Activated CD4-positive, alpha-beta T cell treated with anti-CD3 and anti-CD28 coated beads, Interleukin-2, amount 10 ng/mL, durations not matched to agents 7 days and 5 days (primary cell): ENCODE results near the gene RSBN1. TPM values are rescaled to one million over a fixed set of nuclear protein-coding genes. Genes with fewer than 3 reads are reported as not detected.
A peak's percentile ranks its signal among the peaks of the same experiment; 100 is the strongest.
"Not testable (repeated sequence)": the region's sequence is repeated elsewhere in the genome, so short reads cannot be mapped to it uniquely, and the experiment has no call there.

Experiments used
- CTCF ChIA-PET: fragments of 350-600 bp; sonication (Branson Sonifier 250); formaldehyde crosslinking; loops from one replicate; lab custom pipeline; 2021; ENCODE audit warnings: antibody characterized with exemption; lab: Charles Lee
- POLR2A ChIA-PET: fragments of 350-600 bp; sonication (Branson Sonifier 250); formaldehyde crosslinking; loops from one replicate; lab custom pipeline; 2021; ENCODE audit warnings: antibody characterized with exemption; lab: Charles Lee
- DNase-seq: peaks from one replicate; pipeline ENCODE4 v3.0.0-alpha.2; 2020
- H3K27ac Mint-ChIP-seq: one replicate; pipeline ENCODE4 v1.8.0; 2021; ENCODE audit warnings: mild to moderate bottlenecking, moderate library complexity, mixed read lengths
- H3K27me3 Mint-ChIP-seq: one replicate; pipeline ENCODE4 v1.8.0; 2021; ENCODE audit warnings: mixed read lengths
- H3K36me3 Mint-ChIP-seq: one replicate; pipeline ENCODE4 v1.8.0; 2021; ENCODE audit warnings: low read depth, mixed read lengths
- H3K4me1 Mint-ChIP-seq: one replicate; pipeline ENCODE4 v1.8.0; 2021; ENCODE audit warnings: mixed read lengths
- H3K4me3 Mint-ChIP-seq: one replicate; pipeline ENCODE4 v1.8.0; 2021; ENCODE audit warnings: mild to moderate bottlenecking, moderate library complexity, mixed read lengths
- H3K9me3 Mint-ChIP-seq: one replicate; pipeline ENCODE4 v1.8.0; 2021; ENCODE audit warnings: mixed read lengths
- total RNA-seq, 2 experiments: library from RNA; stranded (reverse); gene quantifications; one replicate each; pipeline ENCODE4 v1.2.3, GENCODE V29; 2021

RSBN1 gene
- total RNA-seq, 2 experiments from 2014 or later = 30.8 to 31.7 TPM

GRCh38 chr1:113751114-113751513 is 61.2 kb downstream of the RSBN1 start:
- POLR2A ChIA-PET = no interaction called here
- Mint-ChIP-seq H3K27me3 (no peaks in the 10 kb centered on the region), H3K9me3 (no peaks in the 10 kb centered on the region), H3K27ac (no peak overlapping the region), H3K4me1 (peaks cover 7% of the 10 kb centered on the region), H3K36me3 (peaks cover 30% of the 10 kb centered on the region), H3K4me3 (no peak overlapping the region)
- no peak for DNase-seq
- CTCF ChIA-PET = no interaction called here

- H3K4me3 Mint-ChIP-seq = no peak overlapping the region
- no peak for DNase-seq
- no peaks in the 10 kb centered on the region for H3K27me3 Mint-ChIP-seq
- H3K36me3 Mint-ChIP-seq = peaks cover 24% of the 10 kb centered on the region
- CTCF ChIA-PET = interaction anchor here (0.8 kb wide), 1 partner anchor 52 kb away, joined by 3 read pairs; no protein-coding TSS in a partner anchor
- POLR2A ChIA-PET = interaction anchor here (0.6 kb wide), 1 partner anchor 29 kb away, joined by 4 read pairs; no protein-coding TSS in a partner anchor
- H3K27ac Mint-ChIP-seq = no peak overlapping the region
- H3K9me3 Mint-ChIP-seq = no peaks in the 10 kb centered on the region
- peaks cover 5% of the 10 kb centered on the region for H3K4me1 Mint-ChIP-seq
Measured at GRCh38 chr1:113749402-113749801, 62.9 kb downstream of the RSBN1 start.

GRCh38 chr1:113747376-113747775 is 64.9 kb downstream of the RSBN1 start:
- ChIA-PET POLR2A (no interaction called here), CTCF (interaction anchor here (1.4 kb wide), 1 partner anchor 32 kb away, joined by 5 read pairs; no protein-coding TSS in a partner anchor)
- Mint-ChIP-seq H3K27ac (no peak overlapping the region), H3K4me3 (no peak overlapping the region), H3K27me3 (no peaks in the 10 kb centered on the region), H3K36me3 (peaks cover 11% of the 10 kb centered on the region), H3K9me3 (no peaks in the 10 kb centered on the region), H3K4me1 (peaks cover 19% of the 10 kb centered on the region)
- no peak for DNase-seq

- no peak overlapping the region for H3K27ac Mint-ChIP-seq
- DNase-seq = no peak
- peaks cover 15% of the 10 kb centered on the region for H3K36me3 Mint-ChIP-seq
- CTCF ChIA-PET = no interaction called here
- H3K9me3 Mint-ChIP-seq = no peaks in the 10 kb centered on the region
- H3K4me3 Mint-ChIP-seq = no peak overlapping the region
- peaks cover 26% of the 10 kb centered on the region for H3K4me1 Mint-ChIP-seq
- no peaks in the 10 kb centered on the region for H3K27me3 Mint-ChIP-seq
- POLR2A ChIA-PET = no interaction called here
Measured at GRCh38 chr1:113745425-113745824, 66.9 kb downstream of the RSBN1 start.

- H3K27me3 Mint-ChIP-seq = no peaks in the 10 kb centered on the region
- peaks cover 8% of the 10 kb centered on the region for H3K36me3 Mint-ChIP-seq
- ChIA-PET CTCF (no interaction called here), POLR2A (no interaction called here)
- H3K4me3 Mint-ChIP-seq = no peak overlapping the region
- peaks cover 26% of the 10 kb centered on the region for H3K4me1 Mint-ChIP-seq
- H3K27ac Mint-ChIP-seq = no peak overlapping the region
- DNase-seq = no peak
- H3K9me3 Mint-ChIP-seq = no peaks in the 10 kb centered on the region
Measured at GRCh38 chr1:113744114-113744513, 68.2 kb downstream of the RSBN1 start.

- no peak overlapping the region for H3K4me3 Mint-ChIP-seq
- ChIA-PET POLR2A (no interaction called here), CTCF (interaction anchor here (1.0 to 1.5 kb wide), 2 partner anchors 9 to 43 kb away, joined by 3 read pairs; no protein-coding TSS in a partner anchor)
- H3K9me3 Mint-ChIP-seq = no peaks in the 10 kb centered on the region
- peaks cover 26% of the 10 kb centered on the region for H3K4me1 Mint-ChIP-seq
- peak overlapping the region; percentile 87 for H3K27ac Mint-ChIP-seq
- peaks cover 17% of the 10 kb centered on the region for H3K36me3 Mint-ChIP-seq
- H3K27me3 Mint-ChIP-seq = no peaks in the 10 kb centered on the region
- peak; percentile 18 for DNase-seq
Measured at GRCh38 chr1:113742515-113742914, 69.8 kb downstream of the RSBN1 start.

GRCh38 chr1:113734357-113735055 is 77.8 kb downstream of the RSBN1 start:
- Mint-ChIP-seq H3K36me3 (peaks cover 26% of the 10 kb centered on the region), H3K27ac (peak overlapping the region; percentile 51), H3K27me3 (no peaks in the 10 kb centered on the region), H3K4me1 (peaks cover 17% of the 10 kb centered on the region), H3K9me3 (no peaks in the 10 kb centered on the region), H3K4me3 (no peak overlapping the region)
- CTCF ChIA-PET = no interaction called here
- DNase-seq = no peak
- POLR2A ChIA-PET = no interaction called here

- POLR2A ChIA-PET = no interaction called here
- H3K27ac Mint-ChIP-seq = no peak overlapping the region
- no peak overlapping the region for H3K4me3 Mint-ChIP-seq
- peaks cover 24% of the 10 kb centered on the region for H3K36me3 Mint-ChIP-seq
- CTCF ChIA-PET = interaction anchor here (0.6 to 1.2 kb wide), 2 partner anchors 9 to 398 kb away, joined by 3 read pairs; no protein-coding TSS in a partner anchor
- DNase-seq = no peak
- no peaks in the 10 kb centered on the region for H3K9me3 Mint-ChIP-seq
- H3K27me3 Mint-ChIP-seq = no peaks in the 10 kb centered on the region
- H3K4me1 Mint-ChIP-seq = peaks cover 17% of the 10 kb centered on the region
Measured at GRCh38 chr1:113732802-113733201, 79.5 kb downstream of the RSBN1 start.

GRCh38 chr1:113721010-113721409 is 91.3 kb downstream of the RSBN1 start:
- H3K36me3 Mint-ChIP-seq = peaks cover 66% of the 10 kb centered on the region
- peaks cover 31% of the 10 kb centered on the region for H3K9me3 Mint-ChIP-seq
- H3K4me3 Mint-ChIP-seq = no peak overlapping the region
- no peaks in the 10 kb centered on the region for H3K27me3 Mint-ChIP-seq
- DNase-seq = no peak
- H3K4me1 Mint-ChIP-seq = no peaks in the 10 kb centered on the region
- POLR2A ChIA-PET = interaction anchor here (0.6 kb wide), 1 partner anchor 29 kb away, joined by 4 read pairs; no protein-coding TSS in a partner anchor
- no peak overlapping the region for H3K27ac Mint-ChIP-seq
- CTCF ChIA-PET = interaction anchor here (0.9 kb wide), 1 partner anchor 14 kb away, joined by 4 read pairs; no protein-coding TSS in a partner anchor

GRCh38 chr1:113718621-113719020 is 93.7 kb downstream of the RSBN1 start:
- peaks cover 62% of the 10 kb centered on the region for H3K36me3 Mint-ChIP-seq
- H3K4me3 Mint-ChIP-seq, CTCF ChIA-PET, H3K27me3 Mint-ChIP-seq, DNase-seq, POLR2A ChIA-PET, H3K4me1 Mint-ChIP-seq, H3K27ac Mint-ChIP-seq: not testable (repeated sequence)
- H3K9me3 Mint-ChIP-seq = peaks cover 29% of the 10 kb centered on the region

GRCh38 chr1:113717506-113717905 is 94.8 kb downstream of the RSBN1 start:
- H3K4me1 Mint-ChIP-seq, DNase-seq, H3K4me3 Mint-ChIP-seq, H3K27me3 Mint-ChIP-seq, H3K27ac Mint-ChIP-seq, POLR2A ChIA-PET: not testable (repeated sequence)
- H3K9me3 Mint-ChIP-seq = peaks cover 29% of the 10 kb centered on the region
- CTCF ChIA-PET = interaction anchor here (0.6 kb wide), 1 partner anchor 289 kb away, joined by 3 read pairs; no protein-coding TSS in a partner anchor
- peaks cover 57% of the 10 kb centered on the region for H3K36me3 Mint-ChIP-seq

- Mint-ChIP-seq H3K36me3 (peaks cover 46% of the 10 kb centered on the region), H3K9me3 (peaks cover 14% of the 10 kb centered on the region), H3K27ac (no peak overlapping the region), H3K4me3 (no peak overlapping the region), H3K4me1 (no peaks in the 10 kb centered on the region), H3K27me3 (no peaks in the 10 kb centered on the region)
- CTCF ChIA-PET = interaction anchor here (1.9 kb wide), 1 partner anchor 33 kb away, joined by 5 read pairs; no protein-coding TSS in a partner anchor
- DNase-seq = no peak
- POLR2A ChIA-PET = no interaction called here
Measured at GRCh38 chr1:113714606-113715269, 97.5 kb downstream of the RSBN1 start.
